NCI-H1105 treated with DMSO at 0.1 percent for 48 hours (cell line): Measurements from ENCODE around the gene PLEKHN1.
A peak's percentile ranks its signal among the peaks of the same experiment; 100 is the strongest.
"Not testable (repeated sequence)": the region's sequence is repeated elsewhere in the genome, so short reads cannot be mapped to it uniquely, and the experiment has no call there.

Source experiments
- DNase-seq: peaks from one replicate; lab custom pipeline; 2025; lab: John Stamatoyannopoulos, UW

Gene PLEKHN1

DNA sequence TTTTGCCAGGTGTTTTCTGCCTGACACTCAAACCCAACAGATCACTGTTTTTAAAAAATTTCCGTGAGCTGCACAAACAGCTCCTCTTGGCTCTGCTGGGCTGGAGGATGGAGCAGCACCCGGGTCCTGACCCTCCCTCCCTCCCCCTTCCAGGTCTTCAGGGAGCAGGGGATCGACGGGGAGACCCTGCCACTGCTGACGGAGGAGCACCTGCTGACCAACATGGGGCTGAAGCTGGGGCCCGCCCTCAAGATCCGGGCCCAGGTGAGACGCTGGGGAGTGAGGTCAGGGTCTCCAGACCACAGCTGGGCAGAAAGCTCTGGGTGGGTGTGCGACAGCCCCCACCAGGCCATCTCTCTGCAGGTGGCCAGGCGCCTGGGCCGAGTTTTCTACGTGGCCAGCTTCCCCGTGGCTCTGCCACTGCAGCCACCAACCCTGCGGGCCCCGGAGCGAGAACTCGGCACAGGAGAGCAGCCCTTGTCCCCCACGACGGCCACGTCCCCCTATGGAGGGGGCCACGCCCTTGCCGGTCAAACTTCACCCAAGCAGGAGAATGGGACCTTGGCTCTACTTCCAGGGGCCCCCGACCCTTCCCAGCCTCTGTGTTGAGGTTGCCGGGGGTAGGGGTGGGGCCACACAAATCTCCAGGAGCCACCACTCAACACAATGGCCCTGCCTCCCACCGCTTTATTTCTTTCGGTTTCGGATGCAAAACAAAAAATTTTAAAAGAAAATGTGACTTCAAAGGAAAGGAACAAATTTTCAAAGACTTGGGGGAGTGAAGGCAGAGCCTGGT lies 22.5 kb upstream of the PLEKHN1 start:
- no peak for DNase-seq

GRCh38 chr1:944341-945325 lies 21.6 kb upstream of the PLEKHN1 start:
- no peak for DNase-seq

DNA sequence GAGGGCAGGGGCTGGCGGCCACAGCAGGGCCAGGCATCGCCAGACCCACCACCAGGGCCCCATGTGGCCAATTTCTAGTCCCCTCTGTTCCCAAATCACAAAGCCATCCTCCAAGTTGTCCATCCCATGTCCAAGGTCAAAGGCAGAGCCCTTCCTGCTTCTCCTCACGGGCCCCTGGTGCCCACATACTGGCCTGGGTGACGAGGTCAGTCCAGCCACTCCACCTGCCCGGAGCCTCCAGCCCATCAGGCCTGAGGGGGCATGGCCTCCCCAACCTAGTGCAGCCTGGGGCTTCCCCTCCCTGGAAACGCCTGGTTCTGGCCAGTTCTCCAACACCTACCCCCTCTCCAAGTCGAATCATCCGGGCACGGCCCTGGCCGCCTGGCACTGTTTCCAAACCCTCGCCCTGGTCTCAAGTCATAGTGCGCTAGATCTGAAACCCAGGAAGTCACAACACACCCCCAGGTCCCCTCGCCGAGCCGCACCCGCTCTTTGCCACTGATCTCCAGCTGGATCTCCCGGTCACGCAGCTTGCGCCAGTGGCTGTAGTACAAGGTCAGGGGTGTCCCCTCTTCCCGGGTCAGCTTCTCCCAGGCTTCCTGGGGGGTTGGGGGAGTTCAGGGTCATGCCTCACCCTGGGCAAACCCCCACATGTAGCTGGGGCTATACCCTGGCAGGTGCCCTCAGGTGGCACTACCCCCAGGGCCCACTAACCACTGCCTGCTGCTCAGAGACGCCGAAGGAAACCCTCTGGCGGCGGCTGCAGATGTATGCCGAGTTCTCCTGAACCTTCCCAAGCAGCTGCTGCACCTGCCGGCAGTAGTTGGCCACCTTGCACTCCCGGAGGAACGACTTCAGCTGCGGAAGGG lies 20.4 kb upstream of the PLEKHN1 start:
- DNase-seq = no peak

DNA sequence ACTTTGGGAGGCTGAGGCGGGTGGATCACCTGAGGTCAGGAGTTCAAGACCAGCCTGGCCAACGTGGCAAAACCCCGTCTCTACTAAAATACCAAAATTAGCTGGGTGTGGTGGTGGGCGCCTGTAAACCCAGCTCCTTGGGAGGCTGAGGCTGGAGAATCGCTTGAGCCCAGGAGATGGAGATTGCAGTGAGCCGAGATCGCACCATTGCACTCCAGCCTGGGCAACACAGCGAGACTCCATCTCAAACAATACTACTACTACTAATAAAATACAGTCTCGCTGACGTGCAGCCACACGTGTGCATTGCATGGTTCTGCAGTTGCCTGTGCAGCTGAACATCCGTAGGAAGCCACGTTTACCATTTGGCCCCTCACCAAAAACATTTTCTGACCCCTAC lies 19.5 kb upstream of the PLEKHN1 start:
- DNase-seq = not testable (repeated sequence)

- no peak for DNase-seq
Measured at GRCh38 chr1:947958-948357, 18.3 kb upstream of the PLEKHN1 start.

DNA sequence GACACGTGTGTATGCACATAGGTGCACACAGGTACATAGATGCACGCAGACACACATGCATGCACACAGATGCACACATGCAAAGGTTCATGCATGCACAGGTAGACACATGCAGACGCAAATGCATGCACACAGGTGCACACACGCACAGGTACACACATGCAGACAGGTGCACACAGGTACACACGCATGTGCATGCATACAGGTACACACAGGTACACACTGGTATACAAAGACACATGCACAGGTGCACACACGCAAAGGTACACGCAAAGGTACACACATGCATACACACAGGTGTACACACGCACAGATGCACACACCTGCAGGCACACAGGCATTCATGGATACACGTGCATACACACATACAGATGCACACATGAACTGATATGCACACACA lies 16.0 kb upstream of the PLEKHN1 start:
- no peak for DNase-seq

DNA sequence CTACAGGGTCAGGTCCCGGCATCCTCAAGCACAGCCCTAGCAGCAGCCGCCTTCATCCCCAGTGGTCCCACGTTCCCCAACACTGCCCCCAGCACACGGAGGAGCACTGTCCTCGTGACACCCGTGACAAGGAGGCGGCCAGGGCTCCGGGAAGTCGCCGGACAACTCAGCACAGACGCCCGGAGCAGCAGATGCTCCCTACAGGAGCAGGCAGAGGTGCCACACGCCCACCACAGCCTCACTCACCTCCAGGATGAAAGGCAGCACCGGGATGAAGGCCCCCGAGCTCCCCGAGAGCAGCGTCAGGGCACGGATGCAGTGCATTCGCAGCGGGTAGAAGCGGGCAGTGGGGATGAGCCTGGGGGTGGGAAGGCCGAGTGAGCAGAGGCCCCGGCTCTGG lies 15.4 kb upstream of the PLEKHN1 start:
- no peak for DNase-seq

GRCh38 chr1:951364-951763 lies 14.9 kb upstream of the PLEKHN1 start:
- peak; percentile 12 for DNase-seq

DNA sequence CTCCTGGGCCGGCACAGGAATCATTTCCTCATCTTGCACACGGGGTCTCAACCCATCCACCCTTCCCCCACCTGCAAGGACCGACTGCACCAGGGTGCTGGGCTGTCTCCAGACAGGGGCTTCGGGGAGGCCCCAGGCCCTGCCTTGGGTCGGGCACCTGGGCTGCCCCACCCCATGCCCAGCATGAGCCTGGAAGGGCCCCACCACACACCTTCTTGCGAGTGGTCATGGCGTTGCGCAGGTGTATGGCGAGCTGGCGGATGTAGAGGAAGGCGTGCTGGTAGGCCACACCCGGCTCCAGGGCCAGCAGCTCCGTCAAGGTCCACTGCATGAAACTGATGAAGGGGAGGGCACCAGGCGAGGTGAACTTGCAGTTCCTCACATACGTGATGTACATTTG lies 14.1 kb upstream of the PLEKHN1 start:
- no peak for DNase-seq

DNA sequence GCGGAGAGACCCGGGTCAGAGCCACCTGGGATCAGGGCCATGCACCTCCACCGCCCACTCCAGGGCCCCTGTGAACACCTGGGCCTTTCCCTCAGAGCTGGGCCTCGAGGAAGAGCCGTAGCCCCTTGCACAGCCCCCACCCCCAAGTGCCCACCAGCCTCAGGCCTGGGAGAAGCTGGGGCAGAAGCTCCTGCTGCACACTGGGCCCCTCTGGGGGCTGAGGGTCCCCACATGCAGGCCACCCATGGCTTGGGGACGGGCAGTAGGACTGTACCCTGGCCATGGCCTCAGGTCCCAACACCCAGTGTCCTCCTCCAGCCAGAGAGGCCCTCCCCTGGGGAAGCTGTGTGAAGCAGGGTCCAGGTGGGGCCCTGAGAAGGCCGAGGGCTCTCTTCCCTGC lies 13.7 kb upstream of the PLEKHN1 start:
- no peak for DNase-seq

DNA sequence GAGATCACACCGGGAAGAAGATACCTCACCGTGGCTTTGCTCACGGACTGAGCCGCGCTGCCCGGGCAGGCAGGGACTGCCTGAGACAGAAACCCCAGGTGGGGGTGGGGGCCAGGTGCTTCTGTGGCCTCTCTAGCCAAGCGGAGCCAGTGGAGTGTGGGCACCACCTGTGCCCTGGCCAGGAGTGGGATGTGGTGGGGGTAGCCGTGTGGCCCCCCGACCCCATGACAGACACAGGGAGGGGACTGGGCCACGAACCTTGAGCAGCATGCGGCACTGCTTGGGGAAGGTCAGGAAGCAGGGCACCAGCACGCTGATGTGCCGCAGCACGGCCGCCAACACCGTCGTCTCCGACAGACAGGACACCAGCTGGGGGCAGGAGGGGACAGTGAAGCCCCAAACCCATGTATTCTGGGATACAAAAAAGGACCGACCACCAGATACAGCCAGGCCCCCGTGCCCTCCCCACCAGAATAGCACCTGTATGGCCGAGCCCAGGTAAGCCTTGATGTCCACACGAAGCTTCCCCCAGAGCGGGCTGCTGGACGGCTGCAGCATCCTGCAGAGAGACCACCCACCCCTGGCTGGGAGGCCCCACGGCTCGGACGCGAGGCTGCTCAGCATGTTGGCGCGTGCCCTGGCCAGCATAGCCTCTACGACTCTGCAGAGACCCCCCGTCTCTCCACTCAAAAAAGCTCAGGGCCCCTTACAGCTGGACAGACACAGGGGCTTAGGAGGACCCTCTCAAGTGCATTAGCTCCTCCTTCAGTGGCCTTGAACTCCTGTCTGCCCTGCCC lies 12.6 kb upstream of the PLEKHN1 start:
- no peak for DNase-seq

DNA sequence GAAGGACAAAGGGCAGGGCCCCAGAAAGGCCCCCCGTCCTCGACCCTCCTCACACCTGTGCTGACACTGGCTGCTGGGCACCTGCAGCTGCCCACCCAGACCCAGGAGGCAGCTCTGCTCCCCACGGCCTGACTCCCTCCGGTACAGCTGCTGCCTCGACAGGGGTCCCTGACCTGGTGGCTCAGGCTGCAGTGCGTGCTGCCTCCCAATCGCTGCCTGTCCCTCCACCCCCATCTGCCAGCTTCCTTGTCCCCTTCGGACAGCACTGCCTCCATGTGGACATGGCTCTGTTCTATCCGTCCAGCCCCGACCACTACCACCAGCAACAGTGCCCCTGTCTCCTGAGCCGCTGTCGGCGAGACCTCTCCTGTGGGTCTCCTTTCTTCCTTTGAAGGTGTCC lies 11.4 kb upstream of the PLEKHN1 start:
- no peak for DNase-seq

- no peak for DNase-seq
Measured at GRCh38 chr1:955474-955873, 10.8 kb upstream of the PLEKHN1 start.

DNA sequence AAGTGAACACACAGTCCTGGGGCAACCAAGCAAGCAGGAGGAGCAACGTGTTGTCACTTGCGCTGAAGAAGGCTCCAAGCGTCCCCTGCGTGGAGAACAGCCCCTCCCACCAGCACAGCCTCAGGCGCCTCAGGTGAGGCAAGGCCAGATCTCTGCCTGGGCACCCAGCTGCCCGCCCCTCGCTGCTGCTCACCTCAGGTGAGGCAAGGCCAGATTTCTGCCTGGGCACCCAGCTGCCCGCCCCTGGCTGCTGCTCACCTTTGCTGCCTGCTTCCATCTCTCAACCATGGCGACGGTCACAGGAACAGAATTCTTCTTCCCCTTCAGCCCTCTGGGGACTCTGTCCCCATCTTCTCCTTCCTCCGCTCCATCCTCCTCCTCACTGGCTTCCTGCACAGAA lies 9.6 kb upstream of the PLEKHN1 start:
- DNase-seq = no peak

GRCh38 chr1:958823-959730 lies 7.2 kb upstream of the PLEKHN1 start, which contains the start of gene NOC2L:
Gene NOC2L, minus strand, starts transcription at chr1:959256. Its CDS starts 16 bp downstream, at chr1:959240.
- peak; percentile 75 for DNase-seq

DNA sequence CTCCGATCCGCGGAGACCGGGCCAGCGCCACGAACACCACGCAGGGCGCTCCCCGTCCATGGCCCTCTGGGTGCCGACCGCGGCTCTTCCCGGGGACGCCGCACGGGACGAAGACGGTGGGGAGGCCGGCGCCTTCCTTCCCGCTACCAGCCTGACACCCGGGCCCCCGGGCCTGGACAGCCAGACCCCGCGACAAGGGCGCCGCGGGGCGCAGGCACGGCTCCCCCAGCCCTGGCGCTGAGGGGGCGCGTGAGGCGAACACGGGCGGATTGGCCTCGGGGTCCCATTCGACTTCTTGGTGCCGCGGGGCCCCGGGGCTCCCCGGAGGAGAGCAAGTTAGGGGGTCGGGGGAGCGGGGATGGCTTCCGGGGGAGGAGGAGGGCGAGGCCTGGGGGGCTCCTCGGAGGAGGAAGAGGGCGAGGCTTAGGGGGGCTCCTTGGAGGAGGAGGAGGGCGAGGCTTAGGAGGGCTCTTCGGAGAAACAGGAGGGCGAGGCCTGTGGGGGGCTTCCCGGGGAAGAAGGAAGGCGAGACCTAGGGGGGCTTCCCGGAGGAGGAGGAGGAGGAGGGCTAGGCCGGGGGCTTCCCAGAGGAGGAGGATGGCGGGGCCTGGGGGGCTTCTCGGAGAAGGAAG lies 6.4 kb upstream of the PLEKHN1 start:
- DNase-seq = no peak

DNA sequence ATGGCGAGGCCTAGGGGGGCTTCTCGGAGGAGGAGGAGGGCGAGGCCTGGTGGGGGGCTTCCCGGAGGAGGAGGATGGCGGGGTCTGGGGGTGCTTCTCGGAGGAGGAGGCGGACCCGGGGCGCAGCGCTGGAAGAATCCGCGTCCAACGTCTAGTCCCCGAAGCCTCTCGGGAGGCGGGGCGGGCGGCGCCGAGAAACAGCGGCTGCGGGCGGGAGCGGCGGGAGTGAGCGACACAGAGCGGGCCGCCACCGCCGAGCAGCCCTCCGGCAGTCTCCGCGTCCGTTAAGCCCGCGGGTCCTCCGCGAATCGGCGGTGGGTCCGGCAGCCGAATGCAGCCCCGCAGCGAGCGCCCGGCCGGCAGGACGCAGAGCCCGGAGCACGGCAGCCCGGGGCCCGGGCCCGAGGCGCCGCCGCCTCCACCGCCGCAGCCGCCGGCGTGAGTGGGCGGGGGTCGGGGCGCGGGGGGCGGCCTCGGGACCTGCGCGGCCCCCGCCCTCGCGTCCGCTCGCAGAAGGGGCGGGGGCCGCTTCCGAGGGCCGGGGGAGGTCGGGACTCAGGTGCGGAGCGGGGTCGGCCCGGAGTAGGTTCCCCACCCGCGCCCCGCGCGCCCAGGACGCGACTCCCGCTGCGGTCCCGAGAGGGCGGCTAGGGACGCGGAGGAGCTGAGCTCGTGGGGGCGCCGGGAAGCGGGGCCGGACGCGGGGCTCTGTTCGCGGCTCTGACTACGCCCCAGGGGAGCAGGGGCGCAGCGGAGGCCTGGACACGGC lies 5.7 kb upstream of the PLEKHN1 start, which contains the start of gene KLHL17:
Gene KLHL17 (plus strand): TSS at position 222 of the 769 bp plus-strand sequence. CDS start 110 bp downstream, at position 332.
- peak; percentile 26 for DNase-seq

- no peak for DNase-seq
Measured at GRCh38 chr1:961132-961669, 5.1 kb upstream of the PLEKHN1 start.
